Measurements from ENCODE around the gene RAB15. TPM values are rescaled to one million over a fixed set of nuclear protein-coding genes. Genes with fewer than 3 reads are reported as not detected.
A peak's percentile ranks its signal among the peaks of the same experiment; 100 is the strongest.

RAB15 gene
- total and polyA plus RNA-seq, 9 of the 15 experiments (the other 6 are each of a cell fraction or from before 2014, with no cell fraction given) = 0.09 to 0.30 (median 0.16) TPM; not detected in 2

- TF ChIP-seq ATF1 (CRISPR knock-in tag; IDR thresholded peaks at IDR 0.05) (no peak), ATF1 (tag; IDR thresholded peaks at IDR 0.05) (peak; percentile 50), POLR2B (IDR thresholded peaks at IDR 0.05; ENCODE audit: low read depth, partially characterized antibody) (peak; percentile 85), ETV1 (tag; conservative IDR thresholded peaks at IDR 0.05; ENCODE audit: low read depth) (peak; percentile 72), MAZ (CRISPR knock-in tag; conservative IDR thresholded peaks at IDR 0.05 in 1 of 2, IDR thresholded peaks at IDR 0.05 in 1 of 2) (peak in 1 of 2 experiments; percentile 74; a peak in 3 of 4 replicates), TFAM (CRISPR knock-in tag; conservative IDR thresholded peaks at IDR 0.05) (no peak), LARP7 (IDR thresholded peaks at IDR 0.05) (no peak), CTBP1 (IDR thresholded peaks at IDR 0.05; ENCODE audit: borderline replicate concordance) (peak; percentile 36; the same call in 1 of the 2 replicates), NRF1 (conservative IDR thresholded peaks at IDR 0.05 in 1 of 2, IDR thresholded peaks at IDR 0.05 in 1 of 2) (peak; percentile 59 to 76), MYC (IDR thresholded peaks at IDR 0.05; ENCODE audit: low read depth, low read length) (peak; percentile 58; the same call in 1 of the 2 replicates), MYC (CRISPR knock-in tag; IDR thresholded peaks at IDR 0.05; ENCODE audit: borderline replicate concordance, low read depth) (no peak), CXXC5 (CRISPR knock-in tag; IDR thresholded peaks at IDR 0.05) (peak; percentile 58), MYNN (IDR thresholded peaks at IDR 0.05) (peak; percentile 86; the same call in 1 of the 2 replicates), MYNN (CRISPR knock-in tag; IDR thresholded peaks at IDR 0.05) (no peak), ZNF239 (CRISPR knock-in tag; IDR thresholded peaks at IDR 0.05) (no peak), SIN3B (IDR thresholded peaks at IDR 0.05; ENCODE audit: low read depth) (0 out of 2 replicates have a peak, but pooled peaks have one; percentile 30), BRD4 (IDR thresholded peaks at IDR 0.05) (peak; percentile 81), CSDE1 (IDR thresholded peaks at IDR 0.05) (peak in 1 of 2 experiments; percentile 89; a peak in 2 of 4 replicates), ZKSCAN8 (CRISPR knock-in tag; IDR thresholded peaks at IDR 0.05) (no peak), ZNF263 (CRISPR knock-in tag; IDR thresholded peaks at IDR 0.05; ENCODE audit: borderline replicate concordance) (0 out of 2 replicates have a peak, but pooled peaks have one; percentile 11), ZNF766 (CRISPR knock-in tag; conservative IDR thresholded peaks at IDR 0.05) (no peak)
- TF ChIP-seq, protein P1, sequence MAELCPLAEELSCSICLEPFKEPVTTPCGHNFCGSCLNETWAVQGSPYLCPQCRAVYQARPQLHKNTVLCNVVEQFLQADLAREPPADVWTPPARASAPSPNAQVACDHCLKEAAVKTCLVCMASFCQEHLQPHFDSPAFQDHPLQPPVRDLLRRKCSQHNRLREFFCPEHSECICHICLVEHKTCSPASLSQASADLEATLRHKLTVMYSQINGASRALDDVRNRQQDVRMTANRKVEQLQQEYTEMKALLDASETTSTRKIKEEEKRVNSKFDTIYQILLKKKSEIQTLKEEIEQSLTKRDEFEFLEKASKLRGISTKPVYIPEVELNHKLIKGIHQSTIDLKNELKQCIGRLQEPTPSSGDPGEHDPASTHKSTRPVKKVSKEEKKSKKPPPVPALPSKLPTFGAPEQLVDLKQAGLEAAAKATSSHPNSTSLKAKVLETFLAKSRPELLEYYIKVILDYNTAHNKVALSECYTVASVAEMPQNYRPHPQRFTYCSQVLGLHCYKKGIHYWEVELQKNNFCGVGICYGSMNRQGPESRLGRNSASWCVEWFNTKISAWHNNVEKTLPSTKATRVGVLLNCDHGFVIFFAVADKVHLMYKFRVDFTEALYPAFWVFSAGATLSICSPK (IDR thresholded peaks at IDR 0.05; ENCODE audit: borderline replicate concordance) = no peak
- TF ChIP-seq, protein P2, sequence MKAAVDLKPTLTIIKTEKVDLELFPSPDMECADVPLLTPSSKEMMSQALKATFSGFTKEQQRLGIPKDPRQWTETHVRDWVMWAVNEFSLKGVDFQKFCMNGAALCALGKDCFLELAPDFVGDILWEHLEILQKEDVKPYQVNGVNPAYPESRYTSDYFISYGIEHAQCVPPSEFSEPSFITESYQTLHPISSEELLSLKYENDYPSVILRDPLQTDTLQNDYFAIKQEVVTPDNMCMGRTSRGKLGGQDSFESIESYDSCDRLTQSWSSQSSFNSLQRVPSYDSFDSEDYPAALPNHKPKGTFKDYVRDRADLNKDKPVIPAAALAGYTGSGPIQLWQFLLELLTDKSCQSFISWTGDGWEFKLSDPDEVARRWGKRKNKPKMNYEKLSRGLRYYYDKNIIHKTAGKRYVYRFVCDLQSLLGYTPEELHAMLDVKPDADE (conservative IDR thresholded peaks at IDR 0.05; ENCODE audit: control insufficient read depth, low read depth, low read length) = no peak
Observed at GRCh38 chr14:64914237-64915028, 57.7 kb downstream of the RAB15 start, which contains the start of gene CHURC1 (continued).
